ENCODE measurements around the gene PKN2.

PKN2 gene

DNA sequence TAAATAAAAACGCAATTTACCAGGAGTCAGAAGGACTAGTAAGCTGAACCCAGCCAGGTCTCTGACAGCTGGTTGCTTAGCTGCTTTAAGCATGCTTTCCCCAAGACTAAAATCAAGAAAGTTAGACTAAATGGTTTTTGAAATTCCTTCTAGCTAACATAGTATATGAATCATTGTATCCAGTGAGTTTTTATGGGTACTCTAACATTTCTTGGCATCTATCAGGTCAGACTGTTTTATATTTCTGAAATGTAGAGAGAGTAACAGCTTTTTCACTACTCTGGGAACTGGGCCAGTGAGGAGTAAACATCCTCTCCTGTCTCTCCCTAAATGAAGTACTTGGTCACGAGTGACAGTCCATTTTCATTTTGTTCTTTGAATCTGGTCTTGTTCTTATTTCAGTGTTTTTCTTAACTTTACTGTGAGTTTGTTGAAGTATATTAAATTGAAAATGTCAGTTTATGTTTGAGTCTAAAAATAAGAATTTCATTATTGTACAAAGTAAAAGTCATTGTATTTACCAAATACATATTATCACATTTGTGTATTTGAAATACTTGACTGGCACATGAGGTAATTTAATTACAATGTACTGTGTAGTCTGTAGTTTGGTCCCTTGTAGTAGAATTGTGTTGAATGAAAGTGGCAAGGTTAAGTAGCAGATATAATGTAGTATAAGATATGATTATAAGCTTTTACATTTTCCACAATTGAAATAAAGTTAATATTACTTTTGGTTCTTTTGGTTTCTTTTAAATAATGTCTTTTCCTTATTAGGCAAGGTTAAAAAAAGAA is 47.6 kb downstream of the PKN2 start:
- 0 out of 2 replicates have a peak, but pooled peaks cover 4% of the 10 kb centered on the region for H3K9me3 ChIP-seq (ENCODE audit: control insufficient read depth, insufficient read depth, low read depth, low read length)
- no peaks in the 10 kb centered on the region for H3K36me3 ChIP-seq (ENCODE audit: control insufficient read depth, insufficient read depth, low read length)
- no peak overlapping the region for H3K4me3 ChIP-seq (ENCODE audit: low read depth, low read length)
- H3K4me1 ChIP-seq (ENCODE audit: control insufficient read depth, insufficient read depth, low read length): no peaks in the 10 kb centered on the region
- H3K9ac ChIP-seq (ENCODE audit: low read length): no peak overlapping the region
- no peaks in the 10 kb centered on the region for H3K27me3 ChIP-seq (ENCODE audit: control insufficient read depth, insufficient read depth, low read length)
- H3K27ac ChIP-seq (ENCODE audit: low read depth, low read length): no peak overlapping the region

GRCh38 chr1:88735382-88735781 is 51.3 kb downstream of the PKN2 start:
- no peak overlapping the region for H3K4me3 ChIP-seq (ENCODE audit: low read depth, low read length)
- no peak overlapping the region for H3K27ac ChIP-seq (ENCODE audit: low read depth, low read length)
- 0 out of 2 replicates have a peak, but pooled peaks cover 4% of the 10 kb centered on the region for H3K9me3 ChIP-seq (ENCODE audit: control insufficient read depth, insufficient read depth, low read depth, low read length)
- peaks cover 19% of the 10 kb centered on the region for H3K4me1 ChIP-seq (ENCODE audit: control insufficient read depth, insufficient read depth, low read length)
- H3K36me3 ChIP-seq (ENCODE audit: control insufficient read depth, insufficient read depth, low read length): no peaks in the 10 kb centered on the region
- no peak overlapping the region for H3K9ac ChIP-seq (ENCODE audit: low read length)
- no peaks in the 10 kb centered on the region for H3K27me3 ChIP-seq (ENCODE audit: control insufficient read depth, insufficient read depth, low read length)

DNA sequence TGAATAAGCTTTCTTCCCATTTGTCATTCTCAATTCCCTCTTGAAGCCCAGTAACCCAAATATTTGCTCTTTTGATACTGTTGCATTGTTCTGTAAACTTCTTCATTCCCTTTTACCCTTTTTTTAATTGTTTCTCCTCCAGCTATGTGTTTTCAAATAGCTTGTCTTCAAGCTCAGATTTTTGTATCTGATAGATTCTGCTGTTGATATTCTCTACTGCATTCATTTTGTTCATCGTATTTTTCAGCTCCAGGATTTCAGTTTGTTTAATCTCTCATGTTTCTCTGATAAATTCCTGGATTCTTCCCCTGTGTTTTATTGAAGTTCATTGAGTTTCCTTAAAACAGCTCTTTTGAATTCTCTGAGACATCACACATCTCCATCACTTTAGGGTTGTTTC is 51.8 kb downstream of the PKN2 start:
- H3K4me1 ChIP-seq (ENCODE audit: control insufficient read depth, insufficient read depth, low read length): peaks cover 19% of the 10 kb centered on the region
- no peak overlapping the region for H3K9ac ChIP-seq (ENCODE audit: low read length)
- 0 out of 2 replicates have a peak, but pooled peaks cover 4% of the 10 kb centered on the region for H3K9me3 ChIP-seq (ENCODE audit: control insufficient read depth, insufficient read depth, low read depth, low read length)
- no peak overlapping the region for H3K27ac ChIP-seq (ENCODE audit: low read depth, low read length)
- no peaks in the 10 kb centered on the region for H3K36me3 ChIP-seq (ENCODE audit: control insufficient read depth, insufficient read depth, low read length)
- no peak overlapping the region for H3K4me3 ChIP-seq (ENCODE audit: low read depth, low read length)
- no peaks in the 10 kb centered on the region for H3K27me3 ChIP-seq (ENCODE audit: control insufficient read depth, insufficient read depth, low read length)

DNA sequence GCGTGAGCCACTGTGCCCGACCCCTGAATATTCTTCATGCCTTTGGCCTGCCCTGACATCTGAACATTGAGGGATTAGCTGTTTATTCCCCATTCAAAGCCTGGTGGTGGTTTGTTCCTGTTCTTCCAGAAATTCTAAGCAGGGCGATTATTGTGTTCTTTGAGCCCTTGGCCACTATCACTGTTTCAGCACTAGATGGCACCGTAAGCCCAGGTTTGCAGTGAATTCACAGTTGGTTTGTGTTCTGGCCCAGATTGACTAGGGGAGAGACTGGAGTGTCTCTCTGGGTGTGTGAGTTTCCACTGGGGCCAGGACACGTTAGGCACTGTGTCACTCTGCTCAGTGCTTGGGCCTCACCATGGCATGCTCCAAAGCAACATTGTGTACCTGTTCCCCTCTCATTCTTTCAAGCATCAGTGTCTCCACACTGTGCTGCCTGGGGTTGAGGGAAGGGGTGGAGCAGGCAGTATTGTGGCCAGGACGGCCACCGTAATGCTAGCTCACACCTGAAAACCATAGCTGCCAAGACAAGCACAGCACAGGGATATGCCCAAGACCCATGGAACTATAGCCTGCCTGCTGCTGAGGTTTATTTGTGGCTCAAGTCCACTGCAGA is 52.7 kb downstream of the PKN2 start:
- Histone ChIP-seq H3K36me3 (ENCODE audit: control insufficient read depth, insufficient read depth, low read length) (no peaks in the 10 kb centered on the region), H3K27me3 (ENCODE audit: control insufficient read depth, insufficient read depth, low read length) (no peaks in the 10 kb centered on the region), H3K9ac (ENCODE audit: low read length) (no peak overlapping the region), H3K9me3 (ENCODE audit: control insufficient read depth, insufficient read depth, low read depth, low read length) (0 out of 2 replicates have a peak, but pooled peaks cover 4% of the 10 kb centered on the region), H3K27ac (ENCODE audit: low read depth, low read length) (no peak overlapping the region), H3K4me1 (ENCODE audit: control insufficient read depth, insufficient read depth, low read length) (peaks cover 19% of the 10 kb centered on the region), H3K4me3 (ENCODE audit: low read depth, low read length) (no peak overlapping the region)

- Histone ChIP-seq H3K4me3 (ENCODE audit: low read depth, low read length) (no peak overlapping the region), H3K27me3 (ENCODE audit: control insufficient read depth, insufficient read depth, low read length) (no peaks in the 10 kb centered on the region), H3K9me3 (ENCODE audit: control insufficient read depth, insufficient read depth, low read depth, low read length) (0 out of 2 replicates have a peak, but pooled peaks cover 4% of the 10 kb centered on the region), H3K27ac (ENCODE audit: low read depth, low read length) (no peak overlapping the region), H3K4me1 (ENCODE audit: control insufficient read depth, insufficient read depth, low read length) (peaks cover 19% of the 10 kb centered on the region), H3K36me3 (ENCODE audit: control insufficient read depth, insufficient read depth, low read length) (no peaks in the 10 kb centered on the region), H3K9ac (ENCODE audit: low read length) (no peak overlapping the region)
Observed at GRCh38 chr1:88737338-88737927, 53.4 kb downstream of the PKN2 start.

GRCh38 chr1:88740784-88741183 is 56.7 kb downstream of the PKN2 start:
- 0 out of 2 replicates have a peak, but pooled peaks cover 3% of the 10 kb centered on the region for H3K9me3 ChIP-seq (ENCODE audit: control insufficient read depth, insufficient read depth, low read depth, low read length)
- peaks cover 12% of the 10 kb centered on the region for H3K36me3 ChIP-seq (ENCODE audit: control insufficient read depth, insufficient read depth, low read length)
- H3K27me3 ChIP-seq (ENCODE audit: control insufficient read depth, insufficient read depth, low read length): no peaks in the 10 kb centered on the region
- no peak overlapping the region for H3K9ac ChIP-seq (ENCODE audit: low read length)
- H3K4me1 ChIP-seq (ENCODE audit: control insufficient read depth, insufficient read depth, low read length): peaks cover 19% of the 10 kb centered on the region
- no peak overlapping the region for H3K27ac ChIP-seq (ENCODE audit: low read depth, low read length)
- no peak overlapping the region for H3K4me3 ChIP-seq (ENCODE audit: low read depth, low read length)

- H3K9me3 ChIP-seq (ENCODE audit: control insufficient read depth, insufficient read depth, low read depth, low read length): no peaks in the 10 kb centered on the region
- H3K36me3 ChIP-seq (ENCODE audit: control insufficient read depth, insufficient read depth, low read length): peaks cover 12% of the 10 kb centered on the region
- no peak overlapping the region for H3K4me3 ChIP-seq (ENCODE audit: low read depth, low read length)
- no peak overlapping the region for H3K27ac ChIP-seq (ENCODE audit: low read depth, low read length)
- peaks cover 19% of the 10 kb centered on the region for H3K4me1 ChIP-seq (ENCODE audit: control insufficient read depth, insufficient read depth, low read length)
- H3K27me3 ChIP-seq (ENCODE audit: control insufficient read depth, insufficient read depth, low read length): no peaks in the 10 kb centered on the region
- no peak overlapping the region for H3K9ac ChIP-seq (ENCODE audit: low read length)
Observed at GRCh38 chr1:88741413-88741812, 57.3 kb downstream of the PKN2 start.

DNA sequence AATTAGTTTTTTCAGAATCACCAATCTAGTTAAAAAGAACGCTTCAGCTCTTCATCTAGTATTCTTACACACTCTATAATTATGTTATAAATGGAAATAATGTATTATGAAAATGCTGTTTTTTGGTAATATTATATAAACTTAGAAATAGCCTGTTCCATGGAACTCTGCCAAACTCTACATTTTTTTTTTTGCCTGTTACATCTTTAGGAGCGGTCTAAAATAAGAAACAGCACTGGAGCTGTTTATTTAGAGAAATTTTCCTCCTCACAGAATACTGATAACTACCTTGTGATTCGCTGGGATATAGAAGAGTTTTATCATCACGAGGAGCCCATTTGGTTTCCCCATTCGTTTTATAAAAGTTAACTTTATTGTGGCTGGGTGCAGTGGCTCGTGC is 58.5 kb downstream of the PKN2 start:
- H3K4me3 ChIP-seq (ENCODE audit: low read depth, low read length): no peak overlapping the region

GRCh38 chr1:88744142-88744541 is 60.1 kb downstream of the PKN2 start:
- peaks cover 12% of the 10 kb centered on the region for H3K36me3 ChIP-seq (ENCODE audit: control insufficient read depth, insufficient read depth, low read length)
- no peaks in the 10 kb centered on the region for H3K4me1 ChIP-seq (ENCODE audit: control insufficient read depth, insufficient read depth, low read length)
- no peak overlapping the region for H3K27ac ChIP-seq (ENCODE audit: low read depth, low read length)
- no peak overlapping the region for H3K9ac ChIP-seq (ENCODE audit: low read length)
- no peak overlapping the region for H3K4me3 ChIP-seq (ENCODE audit: low read depth, low read length)
- H3K9me3 ChIP-seq (ENCODE audit: control insufficient read depth, insufficient read depth, low read depth, low read length): no peaks in the 10 kb centered on the region
- no peaks in the 10 kb centered on the region for H3K27me3 ChIP-seq (ENCODE audit: control insufficient read depth, insufficient read depth, low read length)

More for the DNA sequence above, 58.5 kb downstream of the PKN2 start:
- Histone ChIP-seq H3K4me1 (ENCODE audit: control insufficient read depth, insufficient read depth, low read length) (peaks cover 11% of the 10 kb centered on the region), H3K27me3 (ENCODE audit: control insufficient read depth, insufficient read depth, low read length) (no peaks in the 10 kb centered on the region), H3K9ac (ENCODE audit: low read length) (no peak overlapping the region), H3K27ac (ENCODE audit: low read depth, low read length) (no peak overlapping the region), H3K36me3 (ENCODE audit: control insufficient read depth, insufficient read depth, low read length) (peaks cover 12% of the 10 kb centered on the region), H3K9me3 (ENCODE audit: control insufficient read depth, insufficient read depth, low read depth, low read length) (no peaks in the 10 kb centered on the region)

- no peaks in the 10 kb centered on the region for H3K27me3 ChIP-seq (ENCODE audit: control insufficient read depth, insufficient read depth, low read length)
- no peaks in the 10 kb centered on the region for H3K9me3 ChIP-seq (ENCODE audit: control insufficient read depth, insufficient read depth, low read depth, low read length)
- H3K27ac ChIP-seq (ENCODE audit: low read depth, low read length): no peak overlapping the region
- no peak overlapping the region for H3K9ac ChIP-seq (ENCODE audit: low read length)
- no peak overlapping the region for H3K4me3 ChIP-seq (ENCODE audit: low read depth, low read length)
- H3K36me3 ChIP-seq (ENCODE audit: control insufficient read depth, insufficient read depth, low read length): peaks cover 12% of the 10 kb centered on the region
- no peaks in the 10 kb centered on the region for H3K4me1 ChIP-seq (ENCODE audit: control insufficient read depth, insufficient read depth, low read length)
Observed at GRCh38 chr1:88746916-88747315, 62.8 kb downstream of the PKN2 start.

GRCh38 chr1:88751714-88752113 is 67.6 kb downstream of the PKN2 start:
- Histone ChIP-seq H3K4me1 (ENCODE audit: control insufficient read depth, insufficient read depth, low read length) (no peaks in the 10 kb centered on the region), H3K27me3 (ENCODE audit: control insufficient read depth, insufficient read depth, low read length) (no peaks in the 10 kb centered on the region), H3K9me3 (ENCODE audit: control insufficient read depth, insufficient read depth, low read depth, low read length) (no peaks in the 10 kb centered on the region), H3K4me3 (ENCODE audit: low read depth, low read length) (no peak overlapping the region), H3K36me3 (ENCODE audit: control insufficient read depth, insufficient read depth, low read length) (0 out of 2 replicates have a peak, but pooled peaks cover 2% of the 10 kb centered on the region), H3K9ac (ENCODE audit: low read length) (no peak overlapping the region), H3K27ac (ENCODE audit: low read depth, low read length) (no peak overlapping the region)

Data from HUES6 (cell line).